ENCODE measurements around the gene CDK18.

DNA sequence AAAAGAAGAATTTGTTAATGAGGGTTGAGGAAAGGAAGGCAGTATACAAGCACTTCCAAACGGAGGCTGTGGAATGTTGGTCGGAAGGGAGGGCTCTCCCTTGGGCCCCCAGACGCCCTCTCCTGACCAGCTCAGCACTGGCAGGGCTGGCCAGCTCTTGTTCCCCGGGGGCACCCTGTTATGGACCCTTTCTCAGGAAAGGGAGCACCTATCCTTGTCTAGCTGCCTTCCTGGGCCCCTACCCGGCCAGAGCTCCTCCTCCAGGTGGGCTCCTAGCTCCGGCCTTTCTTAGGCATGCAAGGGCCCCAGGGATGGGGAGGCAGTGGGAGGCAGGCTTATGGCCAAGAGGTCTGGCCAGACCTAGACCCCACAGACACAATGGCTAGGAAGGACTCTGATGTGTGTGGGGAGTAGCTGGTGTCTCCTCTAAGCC, 49.5 kb upstream of the CDK18 start:
- TF ChIP-seq, protein P1, sequence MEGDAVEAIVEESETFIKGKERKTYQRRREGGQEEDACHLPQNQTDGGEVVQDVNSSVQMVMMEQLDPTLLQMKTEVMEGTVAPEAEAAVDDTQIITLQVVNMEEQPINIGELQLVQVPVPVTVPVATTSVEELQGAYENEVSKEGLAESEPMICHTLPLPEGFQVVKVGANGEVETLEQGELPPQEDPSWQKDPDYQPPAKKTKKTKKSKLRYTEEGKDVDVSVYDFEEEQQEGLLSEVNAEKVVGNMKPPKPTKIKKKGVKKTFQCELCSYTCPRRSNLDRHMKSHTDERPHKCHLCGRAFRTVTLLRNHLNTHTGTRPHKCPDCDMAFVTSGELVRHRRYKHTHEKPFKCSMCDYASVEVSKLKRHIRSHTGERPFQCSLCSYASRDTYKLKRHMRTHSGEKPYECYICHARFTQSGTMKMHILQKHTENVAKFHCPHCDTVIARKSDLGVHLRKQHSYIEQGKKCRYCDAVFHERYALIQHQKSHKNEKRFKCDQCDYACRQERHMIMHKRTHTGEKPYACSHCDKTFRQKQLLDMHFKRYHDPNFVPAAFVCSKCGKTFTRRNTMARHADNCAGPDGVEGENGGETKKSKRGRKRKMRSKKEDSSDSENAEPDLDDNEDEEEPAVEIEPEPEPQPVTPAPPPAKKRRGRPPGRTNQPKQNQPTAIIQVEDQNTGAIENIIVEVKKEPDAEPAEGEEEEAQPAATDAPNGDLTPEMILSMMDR (conservative IDR thresholded peaks at IDR 0.05 in 1 of 2, IDR thresholded peaks at IDR 0.05 in 1 of 2; ENCODE audit: extremely low read depth in 1 of 2, insufficient read depth in 1 of 2, low read depth in 1 of 2, low read length in 2 of 2) = no peak
- no peak for TF ChIP-seq EZH2 (IDR thresholded peaks at IDR 0.05; ENCODE audit: borderline replicate concordance, low read length)

Data from mammary epithelial cell (primary cell).